Neural crest cell (in vitro differentiated cells): ENCODE measurements around the gene PYGB. TPM values are rescaled to one million over a fixed set of nuclear protein-coding genes. Genes with fewer than 3 reads are reported as not detected.

Experiments
- DNase-seq: peaks from one replicate; pipeline ENCODE4 v3.0.0; 2021; ENCODE audit warnings: low read depth, mixed read lengths, low spot score
- H3K27ac Mint-ChIP-seq: one replicate; pipeline ENCODE4 v1.8.0; 2021; ENCODE audit warnings: mild to moderate bottlenecking, mixed read lengths; ENCODE audit not compliant: unreplicated experiment
- H3K27me3 Mint-ChIP-seq: 2 replicates; pipeline ENCODE4 v1.8.0; 2021; ENCODE audit warnings: low read depth, mild to moderate bottlenecking, mixed read lengths
- H3K36me3 Mint-ChIP-seq: 2 replicates; pipeline ENCODE4 v1.8.0; 2021; ENCODE audit warnings: low read depth, mild to moderate bottlenecking, mixed read lengths
- H3K4me1 Mint-ChIP-seq: 2 replicates; pipeline ENCODE4 v1.8.0; 2021; ENCODE audit warnings: mixed read lengths
- H3K4me3 Mint-ChIP-seq: one replicate; pipeline ENCODE4 v1.8.0; 2021; ENCODE audit warnings: mild to moderate bottlenecking, mixed read lengths
- H3K9me3 Mint-ChIP-seq: 2 replicates; pipeline ENCODE4 v1.8.0; 2021; ENCODE audit warnings: mixed read lengths
- total RNA-seq: library from RNA; stranded (reverse); gene quantifications from 2 replicates; pipeline ENCODE4 v1.2.1, GENCODE V29; 2021
- TF ChIP-seq, protein P1 (sequence below): fragments of 200-600 bp; sonication (generic); conservative IDR thresholded peaks from 2 replicates; pipeline ENCODE4 v1.5.0; 2021; ENCODE audit warnings: antibody characterized with exemption, mild to moderate bottlenecking

PYGB gene
- total RNA-seq, 1 donor from 2014 or later, result 77.1 TPM

DNA sequence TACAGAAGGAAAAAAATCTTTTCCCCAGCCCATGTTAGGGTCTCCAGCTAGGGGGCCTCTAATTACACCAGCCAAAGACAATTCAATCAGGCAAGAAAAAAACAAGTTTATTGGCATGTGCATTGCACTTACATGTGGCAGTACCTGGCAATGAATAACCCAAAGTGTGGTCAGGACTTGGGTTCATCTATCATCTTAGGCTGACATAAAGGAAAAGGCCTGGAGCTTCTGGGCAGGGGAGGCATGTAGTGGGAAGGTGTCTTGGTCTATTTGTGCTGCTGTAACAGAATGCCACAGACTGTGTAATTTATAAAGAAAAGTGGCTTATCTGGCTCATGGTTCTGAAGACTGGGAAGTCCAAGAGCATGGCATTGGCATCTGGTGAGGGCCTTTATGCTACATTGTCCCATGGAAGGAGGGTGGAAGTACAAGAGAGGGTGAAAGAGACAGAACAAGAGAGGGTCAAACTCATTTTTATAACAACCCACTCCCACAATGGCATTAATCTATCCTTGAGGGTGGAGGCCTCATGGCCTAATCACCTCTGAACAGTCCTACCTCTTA lies 4.4 kb upstream of the PYGB start:
- H3K27me3 Mint-ChIP-seq, result peaks cover 17% of the 10 kb centered on the region
- no peaks in the 10 kb centered on the region for H3K36me3 Mint-ChIP-seq
- DNase-seq, result no peak
- no peaks in the 10 kb centered on the region for H3K9me3 Mint-ChIP-seq
- TF ChIP-seq, protein P1, sequence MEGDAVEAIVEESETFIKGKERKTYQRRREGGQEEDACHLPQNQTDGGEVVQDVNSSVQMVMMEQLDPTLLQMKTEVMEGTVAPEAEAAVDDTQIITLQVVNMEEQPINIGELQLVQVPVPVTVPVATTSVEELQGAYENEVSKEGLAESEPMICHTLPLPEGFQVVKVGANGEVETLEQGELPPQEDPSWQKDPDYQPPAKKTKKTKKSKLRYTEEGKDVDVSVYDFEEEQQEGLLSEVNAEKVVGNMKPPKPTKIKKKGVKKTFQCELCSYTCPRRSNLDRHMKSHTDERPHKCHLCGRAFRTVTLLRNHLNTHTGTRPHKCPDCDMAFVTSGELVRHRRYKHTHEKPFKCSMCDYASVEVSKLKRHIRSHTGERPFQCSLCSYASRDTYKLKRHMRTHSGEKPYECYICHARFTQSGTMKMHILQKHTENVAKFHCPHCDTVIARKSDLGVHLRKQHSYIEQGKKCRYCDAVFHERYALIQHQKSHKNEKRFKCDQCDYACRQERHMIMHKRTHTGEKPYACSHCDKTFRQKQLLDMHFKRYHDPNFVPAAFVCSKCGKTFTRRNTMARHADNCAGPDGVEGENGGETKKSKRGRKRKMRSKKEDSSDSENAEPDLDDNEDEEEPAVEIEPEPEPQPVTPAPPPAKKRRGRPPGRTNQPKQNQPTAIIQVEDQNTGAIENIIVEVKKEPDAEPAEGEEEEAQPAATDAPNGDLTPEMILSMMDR, result no peak
- peak overlapping the region; percentile 43 for H3K27ac Mint-ChIP-seq
- peak overlapping the region; percentile 47 for H3K4me3 Mint-ChIP-seq
- H3K4me1 Mint-ChIP-seq, result peaks cover 30% of the 10 kb centered on the region

DNA sequence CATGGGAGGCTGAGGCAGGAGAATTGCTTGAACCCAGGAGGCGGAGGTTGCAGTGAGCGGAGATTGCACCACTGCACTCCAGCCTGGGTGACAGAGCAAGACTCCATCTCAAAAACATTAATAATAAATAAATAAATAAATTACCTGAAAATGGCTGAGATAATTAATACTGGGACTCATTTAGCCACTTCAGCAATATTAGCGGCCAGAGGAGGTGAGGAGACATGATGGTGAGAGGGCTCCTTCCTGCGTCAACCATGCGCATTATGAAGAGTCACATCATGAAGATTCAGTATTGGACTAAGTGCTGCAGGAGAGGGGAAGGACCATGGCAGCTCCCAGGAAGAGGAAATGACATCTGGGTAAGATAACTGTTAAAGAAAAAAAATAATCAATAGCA lies 2.9 kb upstream of the PYGB start:
- Mint-ChIP-seq H3K4me1 (peaks cover 42% of the 10 kb centered on the region), H3K9me3 (no peaks in the 10 kb centered on the region), H3K36me3 (no peaks in the 10 kb centered on the region), H3K27me3 (peaks cover 17% of the 10 kb centered on the region), H3K4me3 (peak overlapping the region; percentile 80), H3K27ac (no peak overlapping the region)
- no peak for DNase-seq
- TF ChIP-seq, protein P1, result no peak

DNA sequence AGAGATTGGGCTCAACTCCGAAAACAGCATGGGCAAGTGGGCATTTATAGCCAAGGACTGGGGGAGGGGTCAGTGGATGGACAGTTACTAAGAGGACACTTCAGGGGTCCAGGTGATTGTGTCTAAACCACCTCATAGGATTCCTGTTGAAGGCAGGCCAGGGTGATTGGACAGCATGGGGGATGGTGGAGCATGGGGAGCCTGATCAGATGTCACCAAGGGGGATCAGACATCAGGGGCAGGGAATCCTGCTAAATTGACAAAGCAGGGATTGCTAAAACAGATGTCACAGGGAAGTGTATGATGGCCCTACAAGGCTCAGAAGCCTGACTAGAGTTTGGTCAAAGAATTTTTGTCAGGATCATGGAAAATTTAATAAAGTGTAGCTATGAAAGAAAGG lies 2.4 kb upstream of the PYGB start:
- peak overlapping the region; percentile 80 for H3K4me3 Mint-ChIP-seq
- TF ChIP-seq, protein P1, result no peak
- DNase-seq, result no peak
- no peaks in the 10 kb centered on the region for H3K36me3 Mint-ChIP-seq
- H3K27ac Mint-ChIP-seq, result peak overlapping the region; percentile 57
- no peaks in the 10 kb centered on the region for H3K9me3 Mint-ChIP-seq
- peaks cover 47% of the 10 kb centered on the region for H3K4me1 Mint-ChIP-seq
- H3K27me3 Mint-ChIP-seq, result peaks cover 17% of the 10 kb centered on the region

DNA sequence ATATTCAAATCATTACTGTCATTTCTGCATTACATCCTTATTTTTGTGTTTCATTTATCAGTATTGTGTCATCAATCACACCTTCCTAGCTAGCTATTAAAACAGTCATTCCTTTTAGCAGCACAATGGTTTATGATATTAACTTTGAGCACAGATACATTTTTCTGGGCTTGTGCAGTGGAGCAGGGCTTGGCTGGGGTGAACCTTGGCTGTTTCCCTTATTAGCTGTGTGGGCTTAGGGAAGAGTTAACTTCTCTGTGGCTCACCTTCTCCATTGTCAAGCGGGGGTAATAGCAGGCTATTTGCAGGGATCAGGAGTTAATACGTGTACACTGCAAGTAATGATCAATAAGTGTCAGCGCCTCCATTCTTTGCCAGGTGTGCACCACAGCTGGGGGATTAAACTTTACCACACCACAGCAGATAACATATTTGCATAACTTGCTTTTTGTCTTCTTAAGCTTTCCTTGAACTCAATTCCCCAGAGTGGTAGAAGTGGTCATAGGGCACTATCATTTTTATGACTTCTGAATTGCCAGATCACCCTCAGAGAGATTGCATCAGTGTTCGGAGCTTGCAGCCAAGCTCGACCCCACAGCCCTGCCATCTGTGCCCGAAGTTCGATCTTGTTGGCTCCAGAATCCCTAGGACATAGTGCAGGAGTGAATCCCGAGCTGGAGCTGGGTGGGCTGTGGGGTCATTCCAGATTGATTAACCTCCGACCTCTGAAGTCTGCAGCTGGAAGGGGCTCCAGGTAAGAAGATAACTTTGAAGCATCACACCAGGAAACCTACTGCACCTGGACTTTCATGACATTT lies 1.5 kb upstream of the PYGB start:
- H3K27ac Mint-ChIP-seq, result no peak overlapping the region
- DNase-seq, result no peak

DNA sequence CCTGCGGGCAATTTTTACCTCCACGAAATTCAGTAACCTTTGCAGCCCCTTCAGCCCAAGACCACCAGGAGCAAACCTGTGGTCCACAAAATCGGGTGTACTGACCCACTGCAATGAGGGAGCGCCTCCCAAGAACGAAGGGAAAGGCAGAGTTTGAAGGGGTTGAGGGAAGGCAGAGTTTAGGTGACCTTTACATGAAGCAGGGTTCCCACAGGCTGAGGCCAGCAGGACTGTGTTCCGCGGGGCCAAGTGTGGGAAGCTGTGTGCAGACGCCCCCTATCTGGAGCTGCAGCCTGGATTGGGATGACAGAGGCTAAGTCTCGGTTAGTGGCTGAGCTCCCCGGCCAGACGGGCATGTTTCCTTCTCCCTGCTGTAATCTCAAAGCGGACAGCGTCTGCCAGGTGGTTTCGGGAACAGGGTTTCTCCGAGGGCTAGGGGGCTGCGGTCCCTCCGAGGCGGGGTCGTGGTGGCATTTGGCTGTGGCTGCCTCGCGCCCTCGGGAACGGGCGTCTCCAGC lies 826 bp upstream of the PYGB start:
- peak overlapping the region; percentile 8 for H3K27ac Mint-ChIP-seq
- DNase-seq, result peak; percentile 51
- TF ChIP-seq, protein P1, result peak; percentile 43
- H3K9me3 Mint-ChIP-seq, result no peaks in the 10 kb centered on the region
- H3K4me1 Mint-ChIP-seq, result peaks cover 49% of the 10 kb centered on the region
- peaks cover 17% of the 10 kb centered on the region for H3K27me3 Mint-ChIP-seq
- H3K36me3 Mint-ChIP-seq, result no peaks in the 10 kb centered on the region
- peak overlapping the region; percentile 89 for H3K4me3 Mint-ChIP-seq

More for the DNA sequence above, 1.5 kb upstream of the PYGB start:
- Mint-ChIP-seq H3K36me3 (no peaks in the 10 kb centered on the region), H3K27me3 (peaks cover 17% of the 10 kb centered on the region), H3K4me3 (peak overlapping the region; percentile 89), H3K4me1 (peaks cover 49% of the 10 kb centered on the region), H3K9me3 (no peaks in the 10 kb centered on the region)
- TF ChIP-seq, protein P1, result no peak
